Fibroblast of villous mesenchyme (primary cell): Measurements from ENCODE around the gene CPOX. TPM values are rescaled to one million over a fixed set of nuclear protein-coding genes. Genes with fewer than 3 reads are reported as not detected.
A peak's percentile ranks its signal among the peaks of the same experiment; 100 is the strongest.

Experiments
- DNase-seq: peaks from one replicate; pipeline ENCODE4 v3.0.0-alpha.2; 2010; ENCODE audit warnings: low read depth
- H3K4me3 ChIP-seq: 2 replicates; pipeline ENCODE4 v1.5.1; 2011; ENCODE audit warnings: low read depth, mild to moderate bottlenecking, low read length
- CTCF ChIP-seq: IDR thresholded peaks from 2 replicates; pipeline ENCODE4 v1.5.1; 2012; ENCODE audit warnings: low read depth, mild to moderate bottlenecking, low read length; ENCODE audit not compliant: insufficient read depth
- total RNA-seq: library from RNA; depleted of rRNA; stranded (reverse); fragments of >200 nt; gene quantifications from 2 replicates; pipeline ENCODE4 v1.2.3, GENCODE V29; 2012

CPOX gene
- total RNA-seq, 1 donor = 27.2 TPM

- no peak for TF ChIP-seq CTCF
- no peak for DNase-seq
- no peak overlapping the region for H3K4me3 ChIP-seq
Measured at GRCh38 chr3:98601180-98601579, 7.8 kb upstream of the CPOX start.

- no peak overlapping the region for H3K4me3 ChIP-seq
- no peak for TF ChIP-seq CTCF
- DNase-seq = no peak
Measured at GRCh38 chr3:98600412-98601095, 7.1 kb upstream of the CPOX start.

- no peak for TF ChIP-seq CTCF
- H3K4me3 ChIP-seq = no peak overlapping the region
- no peak for DNase-seq
Measured at GRCh38 chr3:98599647-98600411, 6.4 kb upstream of the CPOX start.

- no peak for DNase-seq
- TF ChIP-seq CTCF = no peak
- no peak overlapping the region for H3K4me3 ChIP-seq
Measured at GRCh38 chr3:98598492-98598891, 5.1 kb upstream of the CPOX start.

- no peak overlapping the region for H3K4me3 ChIP-seq
- TF ChIP-seq CTCF = peak; percentile 69
- peak; percentile 39 for DNase-seq
Measured at GRCh38 chr3:98596541-98597500, 3.4 kb upstream of the CPOX start.

- TF ChIP-seq CTCF = no peak
- H3K4me3 ChIP-seq = no peak overlapping the region
- no peak for DNase-seq
Measured at GRCh38 chr3:98596087-98596486, 2.7 kb upstream of the CPOX start.
